Neutrophil (primary cell): Measurements from ENCODE around the gene MGMT.

Source experiments
- H3K27ac ChIP-seq: fragments of 200-600 bp; sonication (generic); 2 replicates; pipeline ENCODE4 v1.5.1; 2016; ENCODE audit warnings: mild to moderate bottlenecking, moderate library complexity
- H3K27me3 ChIP-seq: fragments of 200-600 bp; sonication (generic); 2 replicates; pipeline ENCODE4 v1.6.0; 2016; ENCODE audit warnings: mild to moderate bottlenecking
- H3K36me3 ChIP-seq: fragments of 200-600 bp; sonication (generic); 2 replicates; pipeline ENCODE4 v1.5.1; 2017
- H3K4me1 ChIP-seq, 2 experiments: fragments of 200-600 bp in 1 of 2; sonication (generic) in 1 of 2; 1 replicate in 1 of 2; 2 replicates in 1 of 2; pipeline versions ENCODE4 v1.5.1 to v1.6.1; 2013 to 2016; ENCODE audit warnings: low read depth in 1 of 2, low read length in 1 of 2, mild to moderate bottlenecking in 1 of 2, moderate library complexity in 1 of 2; ENCODE audit not compliant: control insufficient read depth in 1 of 2, insufficient read depth in 1 of 2
- H3K4me3 ChIP-seq, 2 experiments: fragments of 200-600 bp in 1 of 2; sonication (generic) in 1 of 2; 1 replicate in 1 of 2; 2 replicates in 1 of 2; pipeline ENCODE4 v1.5.1; 2013 to 2016; ENCODE audit warnings: low read depth in 1 of 2, low read length in 1 of 2, mild to moderate bottlenecking in 1 of 2, moderate library complexity in 1 of 2
- H3K9me3 ChIP-seq: fragments of 200-600 bp; sonication (generic); 2 replicates; pipeline ENCODE4 v1.5.1; 2016
- TF ChIP-seq, protein P1 (sequence below): fragments of 200-600 bp; sonication (generic); IDR thresholded peaks from 2 replicates; pipeline ENCODE4 v1.5.1; 2016; ENCODE audit warnings: antibody characterized with exemption

Gene MGMT

DNA sequence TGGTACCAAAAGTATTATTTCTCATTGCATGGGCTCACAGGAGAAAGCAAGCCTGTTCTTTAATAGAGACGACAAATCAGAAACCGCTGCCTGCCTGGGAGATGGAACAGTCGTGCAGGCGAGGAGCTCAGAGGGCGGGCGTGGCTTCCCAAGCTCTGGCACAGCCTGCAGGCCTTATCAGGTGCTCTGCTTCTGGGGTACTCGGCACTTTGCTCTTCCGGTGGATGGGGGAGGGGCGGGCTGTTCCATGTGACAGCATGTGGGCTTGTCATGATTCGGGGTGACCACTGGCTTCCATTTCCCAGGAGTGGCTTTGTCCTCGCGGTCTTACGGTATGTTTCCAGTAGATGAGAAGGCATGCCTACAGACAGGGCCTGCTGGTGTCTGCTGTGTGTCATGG, 228.6 kb downstream of the MGMT start:
- no peak overlapping the region for H3K4me3 ChIP-seq
- TF ChIP-seq, protein P1, sequence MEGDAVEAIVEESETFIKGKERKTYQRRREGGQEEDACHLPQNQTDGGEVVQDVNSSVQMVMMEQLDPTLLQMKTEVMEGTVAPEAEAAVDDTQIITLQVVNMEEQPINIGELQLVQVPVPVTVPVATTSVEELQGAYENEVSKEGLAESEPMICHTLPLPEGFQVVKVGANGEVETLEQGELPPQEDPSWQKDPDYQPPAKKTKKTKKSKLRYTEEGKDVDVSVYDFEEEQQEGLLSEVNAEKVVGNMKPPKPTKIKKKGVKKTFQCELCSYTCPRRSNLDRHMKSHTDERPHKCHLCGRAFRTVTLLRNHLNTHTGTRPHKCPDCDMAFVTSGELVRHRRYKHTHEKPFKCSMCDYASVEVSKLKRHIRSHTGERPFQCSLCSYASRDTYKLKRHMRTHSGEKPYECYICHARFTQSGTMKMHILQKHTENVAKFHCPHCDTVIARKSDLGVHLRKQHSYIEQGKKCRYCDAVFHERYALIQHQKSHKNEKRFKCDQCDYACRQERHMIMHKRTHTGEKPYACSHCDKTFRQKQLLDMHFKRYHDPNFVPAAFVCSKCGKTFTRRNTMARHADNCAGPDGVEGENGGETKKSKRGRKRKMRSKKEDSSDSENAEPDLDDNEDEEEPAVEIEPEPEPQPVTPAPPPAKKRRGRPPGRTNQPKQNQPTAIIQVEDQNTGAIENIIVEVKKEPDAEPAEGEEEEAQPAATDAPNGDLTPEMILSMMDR: no peak
- H3K27ac ChIP-seq: no peak overlapping the region
- no peaks in the 10 kb centered on the region for H3K9me3 ChIP-seq
- H3K27me3 ChIP-seq: no peaks in the 10 kb centered on the region
- H3K4me1 ChIP-seq: peaks cover 0 to 2% of the 10 kb centered on the region in 2 experiments
- H3K36me3 ChIP-seq: no peaks in the 10 kb centered on the region

- H3K9me3 ChIP-seq: no peaks in the 10 kb centered on the region
- H3K4me3 ChIP-seq: no peak overlapping the region
- H3K27ac ChIP-seq: no peak overlapping the region
- H3K4me1 ChIP-seq: peaks cover 0 to 2% of the 10 kb centered on the region in 2 experiments
- H3K36me3 ChIP-seq: no peaks in the 10 kb centered on the region
- TF ChIP-seq, protein P1: no peak
- H3K27me3 ChIP-seq: no peaks in the 10 kb centered on the region
Measured at GRCh38 chr10:129696636-129697035, 229.6 kb downstream of the MGMT start.

DNA sequence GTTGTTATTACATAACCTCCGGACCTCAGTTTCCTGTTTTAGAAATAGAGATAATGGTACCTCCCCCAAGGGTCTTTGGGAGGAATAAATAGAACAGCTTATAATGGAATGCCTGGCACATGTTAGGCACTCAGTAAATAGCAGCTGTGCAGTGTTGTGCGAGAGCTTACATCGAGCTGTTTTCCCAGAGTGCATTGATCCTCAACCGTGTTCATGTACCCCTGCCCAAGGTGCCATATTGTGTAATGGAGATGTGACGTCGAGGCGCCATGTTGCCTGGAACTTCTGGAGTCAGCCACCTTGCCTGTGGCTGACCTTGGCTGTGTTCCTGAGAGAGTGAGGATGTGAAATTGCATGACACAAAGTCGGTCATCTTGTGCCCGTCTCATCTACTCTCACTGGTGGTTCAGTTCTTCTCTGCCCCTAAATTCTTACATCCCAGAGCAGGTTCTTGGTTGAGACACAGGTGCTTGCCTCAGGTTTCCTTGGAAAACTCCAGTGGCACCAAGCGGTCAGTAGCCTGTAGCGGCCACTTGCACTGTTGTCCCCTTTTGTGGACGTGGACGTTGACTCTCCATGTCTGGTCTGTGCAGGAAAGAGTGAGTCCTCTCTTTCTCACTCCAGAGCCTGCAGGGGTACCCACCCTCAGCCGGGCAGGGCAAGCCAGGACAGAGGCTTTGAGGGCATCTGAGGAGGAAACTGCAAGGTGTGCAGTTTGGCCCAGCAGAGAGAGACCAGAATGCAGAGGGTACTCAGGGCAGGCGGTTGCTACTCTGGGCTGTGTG, 230.6 kb downstream of the MGMT start:
- no peak overlapping the region for H3K27ac ChIP-seq
- H3K4me1 ChIP-seq: peaks cover 0 to 2% of the 10 kb centered on the region in 2 experiments
- no peaks in the 10 kb centered on the region for H3K36me3 ChIP-seq
- H3K9me3 ChIP-seq: no peaks in the 10 kb centered on the region
- no peak overlapping the region for H3K4me3 ChIP-seq
- H3K27me3 ChIP-seq: no peaks in the 10 kb centered on the region
- TF ChIP-seq, protein P1: no peak

GRCh38 chr10:129699722-129700340, 232.8 kb downstream of the MGMT start:
- no peak overlapping the region for H3K4me3 ChIP-seq
- no peak overlapping the region for H3K27ac ChIP-seq
- H3K36me3 ChIP-seq: no peaks in the 10 kb centered on the region
- H3K27me3 ChIP-seq: no peaks in the 10 kb centered on the region
- H3K4me1 ChIP-seq: peaks cover 4 to 16% of the 10 kb centered on the region in 2 experiments
- no peaks in the 10 kb centered on the region for H3K9me3 ChIP-seq
- TF ChIP-seq, protein P1: no peak

DNA sequence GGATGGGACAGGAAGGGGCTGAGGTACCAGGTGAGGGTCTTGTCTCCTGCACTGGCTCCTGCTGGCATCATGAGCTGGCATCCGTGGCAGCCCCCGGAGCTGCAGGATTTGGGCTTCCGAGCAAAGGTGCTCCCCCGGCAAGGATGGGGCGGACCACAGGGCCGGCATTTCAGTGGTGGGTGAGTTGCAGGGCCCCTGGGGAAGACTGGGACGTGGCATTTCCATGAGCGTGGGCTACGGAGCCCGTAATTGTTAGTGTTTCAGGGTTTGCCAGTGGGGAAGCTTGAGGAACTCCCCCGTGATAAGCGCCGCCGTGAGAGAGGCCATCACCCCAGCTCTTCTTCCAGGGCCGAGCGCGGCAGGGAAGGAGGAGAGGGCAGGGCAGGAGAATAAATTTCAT, 235.6 kb downstream of the MGMT start:
- H3K4me1 ChIP-seq: peaks cover 4 to 13% of the 10 kb centered on the region in 2 experiments
- TF ChIP-seq, protein P1: no peak
- no peak overlapping the region for H3K27ac ChIP-seq
- H3K36me3 ChIP-seq: no peaks in the 10 kb centered on the region
- H3K9me3 ChIP-seq: no peaks in the 10 kb centered on the region
- no peak overlapping the region for H3K4me3 ChIP-seq
- H3K27me3 ChIP-seq: no peaks in the 10 kb centered on the region
